Colonic mucosa (tissue), 4 donors: Measurements from ENCODE around the gene IGF2BP2. TPM values are rescaled to one million over a fixed set of nuclear protein-coding genes. Genes with fewer than 3 reads are reported as not detected.
"Not testable (repeated sequence)": the region's sequence is repeated elsewhere in the genome, so short reads cannot be mapped to it uniquely, and the experiment has no call there.

Experiments
- DNase-seq: peaks from one replicate; pipeline ENCODE4 v3.0.0-alpha.2; 2020
- H3K27ac ChIP-seq: fragments of 200-600 bp; one replicate; pipeline ENCODE4 v1.8.0; 2021
- H3K27me3 ChIP-seq: fragments of 200-600 bp; one replicate; pipeline ENCODE4 v1.8.0; 2021
- H3K36me3 ChIP-seq: fragments of 200-600 bp; one replicate; pipeline ENCODE4 v1.8.0; 2021
- H3K4me1 ChIP-seq: fragments of 200-600 bp; one replicate; pipeline ENCODE4 v1.8.0; 2021; ENCODE audit warnings: mild to moderate bottlenecking
- H3K4me3 ChIP-seq: fragments of 200-600 bp; one replicate; pipeline ENCODE4 v1.8.0; 2021
- H3K9ac ChIP-seq, 2 donors: one replicate each; pipeline ENCODE4 v1.7.0; 2013; ENCODE audit warnings: control low read depth in 2 of 2, low read depth in 2 of 2, low read length in 2 of 2
- H3K9me3 ChIP-seq: fragments of 200-600 bp; one replicate; pipeline ENCODE4 v1.8.0; 2021
- intact Hi-C: fragments of 100-400 bp; cut with DNase I; formaldehyde crosslinking; loops from one replicate; pipeline ENCODE4 v1.14.1; 2022
- total RNA-seq, 2 donors: library from RNA; stranded (reverse); fragmentation: NEBNext Ultra II Directional in 1 of 2; extraction: Animal tissue kit (Norgen Biotek cat#: 25700) in 1 of 2; gene quantifications; one replicate each; pipeline ENCODE4 v1.2.1, GENCODE V29; 2021
- TF ChIP-seq, protein P1 (sequence below): fragments of 200-600 bp; IDR thresholded peaks from one replicate; pipeline ENCODE4 v1.8.0; 2022; ENCODE audit warnings: antibody characterized with exemption, mild to moderate bottlenecking
- donor health status: healthy.
- donor health status: DM: no; HTN: no; CAD: no.
- donor health status: DM: no; HTN: no; CAD: no.

Gene IGF2BP2
- total RNA-seq, 2 donors from 2014 or later = 48.7 to 61.2 TPM

GRCh38 chr3:185705498-185705897 is 119.3 kb downstream of the IGF2BP2 start:
- H3K9me3 ChIP-seq = no peaks in the 10 kb centered on the region
- H3K4me3 ChIP-seq = no peak overlapping the region
- DNase-seq = no peak
- TF ChIP-seq, protein P1, sequence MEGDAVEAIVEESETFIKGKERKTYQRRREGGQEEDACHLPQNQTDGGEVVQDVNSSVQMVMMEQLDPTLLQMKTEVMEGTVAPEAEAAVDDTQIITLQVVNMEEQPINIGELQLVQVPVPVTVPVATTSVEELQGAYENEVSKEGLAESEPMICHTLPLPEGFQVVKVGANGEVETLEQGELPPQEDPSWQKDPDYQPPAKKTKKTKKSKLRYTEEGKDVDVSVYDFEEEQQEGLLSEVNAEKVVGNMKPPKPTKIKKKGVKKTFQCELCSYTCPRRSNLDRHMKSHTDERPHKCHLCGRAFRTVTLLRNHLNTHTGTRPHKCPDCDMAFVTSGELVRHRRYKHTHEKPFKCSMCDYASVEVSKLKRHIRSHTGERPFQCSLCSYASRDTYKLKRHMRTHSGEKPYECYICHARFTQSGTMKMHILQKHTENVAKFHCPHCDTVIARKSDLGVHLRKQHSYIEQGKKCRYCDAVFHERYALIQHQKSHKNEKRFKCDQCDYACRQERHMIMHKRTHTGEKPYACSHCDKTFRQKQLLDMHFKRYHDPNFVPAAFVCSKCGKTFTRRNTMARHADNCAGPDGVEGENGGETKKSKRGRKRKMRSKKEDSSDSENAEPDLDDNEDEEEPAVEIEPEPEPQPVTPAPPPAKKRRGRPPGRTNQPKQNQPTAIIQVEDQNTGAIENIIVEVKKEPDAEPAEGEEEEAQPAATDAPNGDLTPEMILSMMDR = no peak
- H3K27ac ChIP-seq = no peak overlapping the region
- no peaks in the 10 kb centered on the region for H3K27me3 ChIP-seq
- no peak overlapping the region for H3K9ac ChIP-seq
- intact Hi-C loops = no loop called here
- no peaks in the 10 kb centered on the region for H3K4me1 ChIP-seq
- no peaks in the 10 kb centered on the region for H3K36me3 ChIP-seq

DNA sequence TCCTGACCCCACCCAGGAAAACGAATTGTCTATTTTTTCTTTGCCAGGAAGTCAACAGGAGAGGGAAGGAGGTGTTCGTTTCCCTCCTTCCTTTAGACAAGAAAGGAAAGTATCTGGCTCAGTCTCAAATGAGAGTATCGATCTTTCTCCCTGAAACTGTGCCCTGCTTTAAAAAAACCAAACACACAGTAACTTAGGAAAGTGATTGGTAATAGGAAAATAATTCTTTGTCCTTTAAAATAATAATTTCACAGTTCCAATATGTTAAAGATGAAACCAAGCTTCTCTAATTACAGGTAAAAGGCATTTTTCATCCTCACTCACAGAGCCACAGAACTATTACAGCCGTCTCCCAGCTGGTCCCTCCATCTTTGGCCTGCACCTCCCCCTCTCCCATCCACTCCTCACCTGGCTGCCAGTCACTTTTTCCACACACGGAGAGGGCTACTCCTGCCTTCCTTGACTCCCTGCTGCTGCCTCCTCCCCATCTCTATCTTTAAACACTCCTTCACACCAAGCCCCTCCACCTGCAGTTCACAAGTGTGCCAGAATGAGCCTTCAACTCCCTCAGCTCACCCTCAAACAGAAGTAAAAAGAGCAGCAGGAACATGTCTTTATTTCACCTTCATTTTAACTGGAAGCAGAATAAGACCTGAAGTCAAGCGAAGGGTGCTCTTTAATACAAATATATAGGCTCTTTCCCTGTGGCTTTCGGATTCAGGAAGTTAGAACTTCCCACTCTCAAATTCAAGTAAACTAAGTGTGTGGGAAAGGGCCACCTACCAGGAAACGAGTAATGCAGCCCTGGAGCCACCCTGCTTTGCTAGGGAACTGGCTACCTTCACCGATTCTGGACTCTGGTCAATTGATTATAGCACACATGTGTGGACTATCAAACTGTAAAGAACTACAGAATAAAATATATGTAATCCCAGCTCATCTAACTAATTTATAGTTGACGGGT is 122.3 kb downstream of the IGF2BP2 start:
- Histone ChIP-seq H3K36me3 (no peaks in the 10 kb centered on the region), H3K4me3 (no peak overlapping the region), H3K9me3 (no peaks in the 10 kb centered on the region), H3K27me3 (no peaks in the 10 kb centered on the region), H3K27ac (peak overlapping the region; percentile 60), H3K4me1 (no peaks in the 10 kb centered on the region), H3K9ac (no peak overlapping the region)
- DNase-seq = no peak
- intact Hi-C loops = no loop called here
- TF ChIP-seq, protein P1 = no peak

DNA sequence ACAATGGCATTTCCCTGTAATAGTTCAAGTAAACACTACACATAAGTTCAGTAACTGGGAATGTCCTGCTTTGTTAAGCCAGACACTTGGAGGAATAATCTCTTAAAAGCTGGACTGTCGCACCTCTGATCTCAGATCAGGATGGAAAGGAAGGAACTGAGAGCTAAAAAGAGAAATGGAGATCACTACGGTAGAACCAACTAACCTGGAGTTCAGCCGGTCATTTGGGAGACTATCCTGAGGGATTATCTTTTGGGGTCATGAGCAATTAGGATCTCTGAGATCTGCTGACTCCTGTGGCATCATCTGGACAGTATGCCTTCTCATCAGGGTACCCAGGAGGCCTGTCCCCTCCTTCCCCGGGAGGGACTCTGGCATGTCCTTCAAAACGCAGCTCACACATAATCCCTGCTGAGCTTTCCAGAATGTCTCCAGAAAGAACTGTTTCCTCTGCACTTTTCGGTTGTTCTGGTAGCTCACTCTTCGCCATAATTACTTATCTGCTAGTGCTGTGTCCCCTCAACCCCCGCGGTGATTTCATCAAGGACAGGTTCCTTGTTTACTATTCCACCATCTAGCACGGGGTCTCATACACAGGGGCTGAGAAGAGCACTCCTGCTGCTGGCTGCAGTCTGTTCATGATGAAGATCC is 123.1 kb downstream of the IGF2BP2 start:
- H3K27ac ChIP-seq = peak overlapping the region; percentile 60
- no peak overlapping the region for H3K9ac ChIP-seq
- DNase-seq = no peak
- H3K4me1 ChIP-seq = no peaks in the 10 kb centered on the region
- no peaks in the 10 kb centered on the region for H3K27me3 ChIP-seq
- H3K9me3 ChIP-seq = no peaks in the 10 kb centered on the region
- TF ChIP-seq, protein P1 = no peak
- H3K4me3 ChIP-seq = no peak overlapping the region
- no peaks in the 10 kb centered on the region for H3K36me3 ChIP-seq
- intact Hi-C loops = no loop called here

DNA sequence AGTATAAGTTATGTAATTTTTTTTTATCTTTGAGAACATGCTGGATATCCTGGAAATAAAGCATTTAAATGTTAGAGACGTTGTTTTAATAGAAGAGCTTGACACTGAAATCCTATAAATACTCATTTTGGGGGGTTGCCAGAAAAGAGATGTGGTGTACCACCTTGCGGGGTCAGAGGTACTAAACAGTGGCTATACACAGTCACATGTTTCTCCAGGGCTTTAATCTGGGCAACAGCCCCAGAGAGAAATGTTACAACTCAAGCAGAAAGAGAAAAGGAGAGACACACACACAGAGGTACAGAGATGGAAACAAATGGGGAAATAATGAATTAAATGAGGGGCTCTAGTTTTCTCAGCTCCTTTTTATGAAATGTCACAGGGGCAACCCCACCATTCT is 124.9 kb downstream of the IGF2BP2 start:
- no peak for DNase-seq
- H3K4me3 ChIP-seq = no peak overlapping the region
- intact Hi-C loops = no loop called here
- H3K9me3 ChIP-seq = no peaks in the 10 kb centered on the region
- H3K4me1 ChIP-seq = no peaks in the 10 kb centered on the region
- TF ChIP-seq, protein P1 = no peak
- no peak overlapping the region for H3K9ac ChIP-seq
- H3K27me3 ChIP-seq = no peaks in the 10 kb centered on the region
- no peaks in the 10 kb centered on the region for H3K36me3 ChIP-seq
- no peak overlapping the region for H3K27ac ChIP-seq

GRCh38 chr3:185697228-185697627 is 127.6 kb downstream of the IGF2BP2 start:
- H3K4me3 ChIP-seq, DNase-seq, intact Hi-C loops, H3K4me1 ChIP-seq, H3K27ac ChIP-seq, H3K9me3 ChIP-seq, H3K36me3 ChIP-seq, H3K9ac ChIP-seq, H3K27me3 ChIP-seq: not testable (repeated sequence)

DNA sequence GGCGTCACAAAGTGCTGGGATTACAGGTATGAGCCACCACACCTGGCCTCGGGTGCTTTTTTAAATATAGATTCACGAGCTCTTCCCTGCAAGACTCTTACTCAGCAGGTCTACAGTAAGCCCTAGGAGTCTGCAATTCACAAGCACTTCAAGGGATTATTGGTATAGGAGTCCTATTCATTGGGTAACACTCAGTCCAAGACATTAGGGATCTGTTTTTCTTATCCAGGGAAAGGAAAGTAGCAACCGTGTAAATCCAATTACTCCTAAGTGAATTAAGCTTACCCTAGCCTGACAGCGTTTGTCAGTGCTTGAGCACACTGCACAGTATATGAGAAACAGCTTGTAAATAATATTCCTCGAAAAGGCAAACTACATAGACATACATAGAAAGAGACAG is 128.8 kb downstream of the IGF2BP2 start:
- no peak overlapping the region for H3K9ac ChIP-seq
- intact Hi-C loops = no loop called here
- H3K36me3 ChIP-seq = no peaks in the 10 kb centered on the region
- H3K9me3 ChIP-seq = no peaks in the 10 kb centered on the region
- TF ChIP-seq, protein P1 = no peak
- no peak overlapping the region for H3K27ac ChIP-seq
- no peak for DNase-seq
- H3K27me3 ChIP-seq = no peaks in the 10 kb centered on the region
- no peak overlapping the region for H3K4me3 ChIP-seq
- H3K4me1 ChIP-seq = no peaks in the 10 kb centered on the region
